Right cardiac atrium (tissue), 5 donors: ENCODE results near the gene IMPG2. TPM values are rescaled to one million over a fixed set of nuclear protein-coding genes. Genes with fewer than 3 reads are reported as not detected.
A peak's percentile ranks its signal among the peaks of the same experiment; 100 is the strongest.

Experiments used
- ATAC-seq, 2 donors: fragments of 200-7000 bp; cut with Tn5 transposase; one replicate each; pipeline versions ENCODE4 v1.8.0 to v1.9.1; 2020; ENCODE audit warnings: moderate library complexity in 2 of 2, mild to moderate bottlenecking in 1 of 2
- DNase-seq, 3 donors: peaks; one replicate each; pipeline ENCODE4 v3.0.0-alpha.2; 2020
- H3K27ac ChIP-seq: one replicate; pipeline ENCODE4 v1.5.1; 2013; ENCODE audit warnings: mild to moderate bottlenecking, low read length, control low read depth, moderate library complexity
- H3K27me3 ChIP-seq: one replicate; pipeline ENCODE4 v1.6.1; 2013; ENCODE audit not compliant: control insufficient read depth, insufficient read depth
- H3K4me1 ChIP-seq: one replicate; pipeline ENCODE4 v1.6.1; 2013; ENCODE audit warnings: low read length; ENCODE audit not compliant: control insufficient read depth, insufficient read depth
- H3K4me3 ChIP-seq: one replicate; pipeline ENCODE4 v1.5.1; 2013; ENCODE audit warnings: low read length, control low read depth
- H3K9me3 ChIP-seq: one replicate; pipeline ENCODE4 v1.6.1; 2013; ENCODE audit warnings: low read length; ENCODE audit not compliant: control insufficient read depth
- WGBS: extraction: QIAGEN DNeasy Blood & Tissue Kit; methylation state at CpG from one replicate; pipeline ENCODE4 v1.1.7; 2013; 5-methylcytosine and 5-hydroxymethylcytosine counted together
- intact Hi-C, 4 donors: fragments of 100-400 bp; cut with DNase I; formaldehyde crosslinking; loops; one replicate each; pipeline versions ENCODE4 v1.11.0 to v1.14.0; 2022 to 2023
- polyA plus RNA-seq: library from polyadenylated mRNA; stranded (reverse); fragments of 200-250 nt; gene quantifications from one replicate; pipeline ENCODE4 v1.2.3, GENCODE V29; 2013
- total RNA-seq, 4 donors: library from RNA; stranded (reverse); fragmentation: NEBNext Ultra II Directional; extraction: Animal tissue kit (Norgen Biotek cat#: 25700); gene quantifications; one replicate each; pipeline ENCODE4 v1.2.1, GENCODE V29; 2021
- donor health status: healthy with polysubstance abuse.
- donor health status: DM: no; HTN: yes; CAD: no.
- donor health status: DM: no; HTN: no; CAD: no.
- donor health status: DM: no; HTN: yes; CAD: no; lungs with severe emphysema.
- donor health status: DM: yes; HTN: yes; CAD: no.

IMPG2 gene
- total and polyA plus RNA-seq, 5 donors: 0.05 to 0.49 (median 0.37) TPM

DNA sequence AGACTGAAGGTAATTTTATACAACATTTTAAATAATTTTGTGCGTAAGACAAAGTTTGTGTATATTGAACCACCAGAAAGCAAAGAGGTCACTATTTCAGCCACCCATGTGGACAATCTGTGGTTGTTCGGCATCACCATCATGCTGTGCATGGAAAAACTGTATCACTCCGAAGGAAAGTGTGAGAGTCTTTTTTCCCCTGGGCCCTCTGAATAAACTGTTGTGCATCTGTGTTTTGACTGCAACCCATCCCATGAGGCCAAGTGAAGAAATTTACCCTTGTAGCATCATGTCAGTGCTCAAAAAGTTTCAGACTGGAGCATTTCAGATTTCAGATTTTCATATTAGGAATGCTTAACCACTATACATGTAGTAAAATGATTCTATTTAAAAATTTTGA lies 85.3 kb downstream of the IMPG2 start:
- WGBS: 89% methylated on average over 3 of the region's 3 CpGs
- no peaks in the 10 kb centered on the region for H3K9me3 ChIP-seq
- no peak for ATAC-seq

DNA sequence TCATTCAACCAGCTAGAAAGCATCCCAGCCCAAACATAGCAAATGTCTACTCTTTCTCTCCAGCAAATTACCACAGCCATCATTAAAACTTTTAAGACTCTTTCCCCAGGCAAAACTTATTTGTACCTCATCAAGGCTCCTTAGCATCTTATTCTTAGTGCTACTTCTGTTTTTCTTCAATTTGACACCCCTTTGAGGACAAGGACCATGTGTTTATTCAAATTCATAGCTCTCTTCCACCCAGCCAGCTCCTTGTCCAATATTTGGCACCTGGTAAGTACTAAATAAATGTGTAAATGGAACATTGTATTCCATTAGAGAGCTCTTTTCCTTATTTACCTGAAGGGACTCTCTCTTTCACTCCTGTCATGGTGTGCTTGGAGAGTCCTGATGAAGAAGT lies 89.8 kb downstream of the IMPG2 start:
- DNase-seq (no peak), ATAC-seq (no peak)
- no peaks in the 10 kb centered on the region for H3K27me3 ChIP-seq
- no peak overlapping the region for H3K27ac ChIP-seq
- no peak overlapping the region for H3K4me3 ChIP-seq
- no peaks in the 10 kb centered on the region for H3K4me1 ChIP-seq
- intact Hi-C loops: loop anchor here in 2 of 4 donors (10.0 kb wide), 1 partner anchor 154 kb away; no protein-coding TSS in a partner anchor
- no peaks in the 10 kb centered on the region for H3K9me3 ChIP-seq

More for the DNA sequence above, 85.3 kb downstream of the IMPG2 start:
- H3K4me3 ChIP-seq: no peak overlapping the region
- H3K4me1 ChIP-seq: no peaks in the 10 kb centered on the region
- no peak for DNase-seq
- no peaks in the 10 kb centered on the region for H3K27me3 ChIP-seq
- no peak overlapping the region for H3K27ac ChIP-seq
- intact Hi-C loops: loop anchor here in 2 of 4 donors (10.0 kb wide), 1 partner anchor 150 kb away; no protein-coding TSS in a partner anchor

- ATAC-seq (no peak), DNase-seq (no peak)
- Histone ChIP-seq H3K4me3 (no peak overlapping the region), H3K4me1 (no peaks in the 10 kb centered on the region), H3K27ac (no peak overlapping the region), H3K9me3 (no peaks in the 10 kb centered on the region), H3K27me3 (no peaks in the 10 kb centered on the region)
- 68% methylated on average over 4 of the region's 4 CpGs for WGBS
- intact Hi-C loops: loop anchor here in 2 of 4 donors (10.0 kb wide), 1 partner anchor 155 kb away; no protein-coding TSS in a partner anchor
Measured at GRCh38 chr3:101229681-101230080, 90.7 kb downstream of the IMPG2 start.

DNA sequence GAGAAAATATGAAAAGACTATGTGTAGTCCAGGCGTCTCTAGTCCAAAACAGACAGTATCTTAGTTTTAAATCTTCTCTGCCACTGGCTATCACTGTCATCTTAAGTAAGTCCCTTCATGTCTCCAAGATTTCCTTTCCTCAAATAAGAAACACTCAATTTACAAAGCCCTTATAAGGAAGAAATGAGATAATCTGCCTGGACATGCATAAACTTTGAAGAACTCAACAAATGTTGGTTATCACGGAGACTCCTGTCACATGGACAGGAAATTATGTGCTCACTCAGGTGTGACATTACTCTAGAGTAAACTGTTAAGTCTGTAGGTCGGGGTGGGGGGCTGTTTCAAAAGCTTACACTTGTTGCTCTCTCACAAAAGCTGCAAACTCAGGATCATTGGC lies 91.9 kb downstream of the IMPG2 start:
- DNase-seq: no peak
- Histone ChIP-seq H3K27me3 (no peaks in the 10 kb centered on the region), H3K4me1 (no peaks in the 10 kb centered on the region), H3K9me3 (no peaks in the 10 kb centered on the region), H3K27ac (no peak overlapping the region), H3K4me3 (no peak overlapping the region)
- ATAC-seq: no peak
- intact Hi-C loops: no loop called here
- 68% methylated on average over 3 of the region's 3 CpGs for WGBS

- H3K27ac ChIP-seq: no peak overlapping the region
- 57% methylated on average over 4 of the region's 4 CpGs for WGBS
- H3K9me3 ChIP-seq: no peaks in the 10 kb centered on the region
- H3K4me3 ChIP-seq: no peak overlapping the region
- no peaks in the 10 kb centered on the region for H3K27me3 ChIP-seq
- peak; percentile 41 to 82 for ATAC-seq
- H3K4me1 ChIP-seq: no peaks in the 10 kb centered on the region
- intact Hi-C loops: no loop called here
- DNase-seq: peak in 2 of 3 donors; percentile 21 to 57
Measured at GRCh38 chr3:101224739-101225138, 95.6 kb downstream of the IMPG2 start.

GRCh38 chr3:101223016-101223415 lies 97.4 kb downstream of the IMPG2 start:
- Histone ChIP-seq H3K4me3 (no peak overlapping the region), H3K27ac (no peak overlapping the region), H3K9me3 (no peaks in the 10 kb centered on the region)

DNA sequence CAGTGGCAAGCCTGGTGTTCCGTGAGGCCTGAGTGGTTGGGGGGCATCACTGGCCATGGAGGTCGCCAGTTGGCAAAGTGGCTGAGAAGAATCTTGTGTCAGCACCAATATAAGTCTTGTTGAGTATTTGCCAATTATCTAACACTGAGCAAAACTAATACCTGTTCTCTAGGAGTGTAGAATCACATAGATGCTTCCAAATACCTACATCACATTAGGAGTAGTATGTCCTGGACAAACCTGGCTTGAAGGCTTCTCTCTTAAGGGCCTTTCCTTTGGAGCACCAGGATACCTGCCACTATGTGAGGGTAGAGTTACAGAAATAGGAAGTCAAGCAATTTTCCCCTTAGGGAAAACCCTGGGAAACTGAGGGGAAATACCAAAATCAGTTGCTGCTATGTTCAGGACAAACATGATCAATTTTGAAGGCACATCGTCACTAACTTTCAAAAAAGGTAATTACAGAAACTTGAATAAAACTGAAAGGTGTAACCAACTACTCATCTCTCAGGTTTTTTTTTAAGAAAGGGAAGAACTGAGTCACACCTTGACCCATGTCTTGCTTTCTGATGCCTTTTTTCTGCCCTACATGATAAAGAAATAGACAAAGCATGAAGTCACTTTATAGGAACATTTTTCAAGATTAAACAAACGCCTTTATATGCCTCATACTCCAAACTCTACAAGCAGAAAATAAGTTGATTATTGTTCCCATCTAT lies 100.4 kb downstream of the IMPG2 start:
- DNase-seq (no peak), ATAC-seq (no peak)
- Histone ChIP-seq H3K4me1 (no peaks in the 10 kb centered on the region), H3K27ac (no peak overlapping the region), H3K4me3 (no peak overlapping the region), H3K9me3 (no peaks in the 10 kb centered on the region), H3K27me3 (no peaks in the 10 kb centered on the region)
- WGBS: 88% methylated on average over 4 of the region's 4 CpGs
- intact Hi-C loops: no loop called here

More at GRCh38 chr3:101223016-101223415, 97.4 kb downstream of the IMPG2 start:
- intact Hi-C loops: no loop called here
- 57% methylated on average over 3 of the region's 3 CpGs for WGBS
- no peaks in the 10 kb centered on the region for H3K27me3 ChIP-seq
- ATAC-seq (peak in 1 of 2 donors; percentile 43), DNase-seq (peak in 1 of 3 donors; percentile 43)
- no peaks in the 10 kb centered on the region for H3K4me1 ChIP-seq

- WGBS: 71% methylated on average over 3 of the region's 3 CpGs
- DNase-seq: no peak
- intact Hi-C loops: no loop called here
- H3K9me3 ChIP-seq: no peaks in the 10 kb centered on the region
- no peaks in the 10 kb centered on the region for H3K4me1 ChIP-seq
- ATAC-seq: no peak
- no peaks in the 10 kb centered on the region for H3K27me3 ChIP-seq
- H3K4me3 ChIP-seq: no peak overlapping the region
- H3K27ac ChIP-seq: peak overlapping the region; percentile 4
Measured at GRCh38 chr3:101217472-101218245, 102.7 kb downstream of the IMPG2 start.

- DNase-seq: peak; percentile 65 to 81 (median 70)
- H3K9me3 ChIP-seq: no peaks in the 10 kb centered on the region
- WGBS: 53% methylated on average over 3 of the region's 3 CpGs
- ATAC-seq: peak; percentile 97 to 98
- intact Hi-C loops: no loop called here
- H3K27ac ChIP-seq: no peak overlapping the region
- no peak overlapping the region for H3K4me3 ChIP-seq
- H3K27me3 ChIP-seq: no peaks in the 10 kb centered on the region
- H3K4me1 ChIP-seq: no peaks in the 10 kb centered on the region
Measured at GRCh38 chr3:101216710-101217465, 103.5 kb downstream of the IMPG2 start.

- no peak for DNase-seq
- Histone ChIP-seq H3K9me3 (no peaks in the 10 kb centered on the region), H3K27me3 (no peaks in the 10 kb centered on the region), H3K27ac (no peak overlapping the region), H3K4me3 (no peak overlapping the region), H3K4me1 (no peaks in the 10 kb centered on the region)
- 70% methylated on average over 2 of the region's 2 CpGs for WGBS
- intact Hi-C loops: no loop called here
- no peak for ATAC-seq
Measured at GRCh38 chr3:101212730-101213129, 107.6 kb downstream of the IMPG2 start.

- 51% methylated on average over 2 of the region's 2 CpGs for WGBS
- no peak overlapping the region for H3K27ac ChIP-seq
- intact Hi-C loops: no loop called here
- DNase-seq: peak in 1 of 3 donors; percentile 61
- peak; percentile 34 to 72 for ATAC-seq
- no peaks in the 10 kb centered on the region for H3K9me3 ChIP-seq
- H3K27me3 ChIP-seq: no peaks in the 10 kb centered on the region
- H3K4me3 ChIP-seq: no peak overlapping the region
- peaks cover 2% of the 10 kb centered on the region for H3K4me1 ChIP-seq
Measured at GRCh38 chr3:101204246-101204645, 116.1 kb downstream of the IMPG2 start.
